ENCODE data around the gene OR1F1.

Gene OR1F1

GRCh38 chr16:3148256-3149192, 39.5 kb upstream of the OR1F1 start:
- Histone ChIP-seq H3K36me3 (ENCODE audit: control insufficient read depth, insufficient read depth, low read length) (no peaks in the 10 kb centered on the region), H2BK120ac (ENCODE audit: low read depth, low read length) (no peak overlapping the region), H3K27me3 (ENCODE audit: insufficient read depth, low read length, poor library complexity) (no peaks in the 10 kb centered on the region), H3K18ac (ENCODE audit: low read length) (no peak overlapping the region), H3K23ac (ENCODE audit: low read length) (no peak overlapping the region), H3K79me2 (ENCODE audit: control insufficient read depth, insufficient read depth, low read length) (no peaks in the 10 kb centered on the region), H3K4me3 (ENCODE audit: low read length) (no peak overlapping the region), H3K79me1 (ENCODE audit: low read length) (no peaks in the 10 kb centered on the region), H2AK5ac (ENCODE audit: low read length) (no peak overlapping the region), H4K5ac (ENCODE audit: low read length) (no peak overlapping the region), H2BK5ac (ENCODE audit: low read length) (no peak overlapping the region), H3K9ac (ENCODE audit: low read length) (peak overlapping the region; percentile 97), H3K4ac (ENCODE audit: low read depth, low read length) (no peak overlapping the region), H3K4me1 (ENCODE audit: control insufficient read depth, low read depth, low read length) (no peaks in the 10 kb centered on the region), H2BK15ac (replicated peaks; ENCODE audit: low read depth) (no peak overlapping the region), H3K56ac (ENCODE audit: low read length) (peak overlapping the region; percentile 98), H4K8ac (ENCODE audit: low read depth, low read length) (no peak overlapping the region), H3K4me2 (ENCODE audit: low read length) (no peak overlapping the region), H3K27ac (ENCODE audit: low read depth, low read length) (no peak overlapping the region)
- no CpG with 5 or more reads among the region's 13 CpGs for WGBS (ENCODE audit: extremely low coverage, insufficient coverage, low lambda C conversion rate)
- DNase-seq = no peak

DNA sequence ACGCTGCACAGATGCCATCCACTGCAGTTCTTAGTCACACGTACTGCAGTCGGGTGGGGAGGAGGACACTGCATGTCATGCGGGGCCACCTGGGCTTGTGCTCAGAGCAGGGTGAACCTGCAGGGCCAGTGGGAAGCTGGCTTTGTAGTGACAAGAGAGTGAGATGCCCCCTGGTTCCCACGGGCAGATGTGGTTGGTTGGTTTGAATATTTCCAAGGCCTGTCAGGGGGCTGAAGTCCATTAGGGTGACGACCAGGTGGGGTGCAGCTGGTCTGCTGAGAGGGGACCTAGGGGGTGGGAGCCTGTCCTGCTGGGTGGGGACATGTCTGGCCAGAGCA, 38.8 kb upstream of the OR1F1 start:
- no peaks in the 10 kb centered on the region for H3K4me1 ChIP-seq (ENCODE audit: control insufficient read depth, low read depth, low read length)
- no peaks in the 10 kb centered on the region for H3K36me3 ChIP-seq (ENCODE audit: control insufficient read depth, insufficient read depth, low read length)
- H3K4me2 ChIP-seq (ENCODE audit: low read length) = no peak overlapping the region
- H2BK5ac ChIP-seq (ENCODE audit: low read length) = no peak overlapping the region
- no peak overlapping the region for H4K8ac ChIP-seq (ENCODE audit: low read depth, low read length)
- H3K4ac ChIP-seq (ENCODE audit: low read depth, low read length) = no peak overlapping the region
- H3K79me2 ChIP-seq (ENCODE audit: control insufficient read depth, insufficient read depth, low read length) = no peaks in the 10 kb centered on the region
- H3K9ac ChIP-seq (ENCODE audit: low read length) = peak overlapping the region; percentile 97
- H2BK120ac ChIP-seq (ENCODE audit: low read depth, low read length) = no peak overlapping the region
- no peak overlapping the region for H3K27ac ChIP-seq (ENCODE audit: low read depth, low read length)
- no CpG with 5 or more reads among the region's 6 CpGs for WGBS (ENCODE audit: extremely low coverage, insufficient coverage, low lambda C conversion rate)
- no peaks in the 10 kb centered on the region for H3K27me3 ChIP-seq (ENCODE audit: insufficient read depth, low read length, poor library complexity)
- H4K5ac ChIP-seq (ENCODE audit: low read length) = no peak overlapping the region
- no peak overlapping the region for H3K4me3 ChIP-seq (ENCODE audit: low read length)
- H2BK15ac ChIP-seq (replicated peaks; ENCODE audit: low read depth) = no peak overlapping the region
- no peaks in the 10 kb centered on the region for H3K79me1 ChIP-seq (ENCODE audit: low read length)
- DNase-seq = no peak
- H2AK5ac ChIP-seq (ENCODE audit: low read length) = no peak overlapping the region
- peak overlapping the region; percentile 98 for H3K56ac ChIP-seq (ENCODE audit: low read length)
- no peak overlapping the region for H3K23ac ChIP-seq (ENCODE audit: low read length)
- no peak overlapping the region for H3K18ac ChIP-seq (ENCODE audit: low read length)

DNA sequence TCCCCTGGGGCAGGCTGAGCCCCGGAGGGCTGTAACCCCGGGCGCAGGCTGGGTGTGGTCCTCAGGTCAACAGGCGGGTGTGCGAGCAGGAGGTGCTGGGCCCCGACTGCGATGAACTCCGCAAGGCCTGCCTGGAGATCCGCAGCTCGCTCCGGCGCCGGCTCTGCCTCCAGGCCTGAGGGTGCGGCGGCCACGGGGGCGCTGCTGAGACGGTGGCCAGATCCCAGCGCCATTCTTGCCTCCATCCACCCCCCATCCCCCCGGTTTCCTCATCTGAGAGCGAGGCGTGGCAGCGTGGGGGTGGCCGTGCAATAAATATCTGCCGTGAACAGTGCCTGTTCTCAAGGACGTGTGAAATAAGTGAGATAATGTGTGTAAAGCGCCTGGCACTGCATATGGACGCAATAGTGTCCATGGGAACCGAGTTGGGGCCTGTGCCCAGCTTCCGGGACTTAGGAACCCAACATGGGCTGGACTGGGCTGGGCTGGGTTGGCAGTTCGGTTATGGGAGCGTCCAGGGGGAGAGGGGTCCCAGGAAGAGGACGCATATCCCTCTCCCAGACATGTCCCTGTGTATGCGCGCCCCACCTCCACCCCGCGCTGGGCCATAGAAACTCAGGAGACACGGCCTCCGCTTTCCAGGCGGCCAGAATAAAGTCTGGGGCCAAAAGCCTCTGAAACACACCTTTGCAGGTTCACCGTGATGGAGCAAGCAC, 38.2 kb upstream of the OR1F1 start:
- Histone ChIP-seq H3K79me2 (ENCODE audit: control insufficient read depth, insufficient read depth, low read length) (no peaks in the 10 kb centered on the region), H2AK5ac (ENCODE audit: low read length) (no peak overlapping the region), H3K4me2 (ENCODE audit: low read length) (peak overlapping the region; percentile 71), H4K8ac (ENCODE audit: low read depth, low read length) (no peak overlapping the region), H2BK15ac (replicated peaks; ENCODE audit: low read depth) (no peak overlapping the region), H3K9ac (ENCODE audit: low read length) (peak overlapping the region; percentile 97), H2BK120ac (ENCODE audit: low read depth, low read length) (no peak overlapping the region), H3K4me3 (ENCODE audit: low read length) (peak overlapping the region; percentile 87), H4K5ac (ENCODE audit: low read length) (no peak overlapping the region), H3K4me1 (ENCODE audit: control insufficient read depth, low read depth, low read length) (no peaks in the 10 kb centered on the region), H3K23ac (ENCODE audit: low read length) (no peak overlapping the region), H3K4ac (ENCODE audit: low read depth, low read length) (peak overlapping the region; percentile 86), H3K27me3 (ENCODE audit: insufficient read depth, low read length, poor library complexity) (no peaks in the 10 kb centered on the region), H3K79me1 (ENCODE audit: low read length) (no peaks in the 10 kb centered on the region), H3K18ac (ENCODE audit: low read length) (peak overlapping the region; percentile 57), H3K36me3 (ENCODE audit: control insufficient read depth, insufficient read depth, low read length) (no peaks in the 10 kb centered on the region), H3K27ac (ENCODE audit: low read depth, low read length) (peak overlapping the region; percentile 62), H2BK5ac (ENCODE audit: low read length) (peak overlapping the region; percentile 77), H3K56ac (ENCODE audit: low read length) (peak overlapping the region; percentile 98)
- peak; percentile 81 for DNase-seq
- WGBS (ENCODE audit: extremely low coverage, insufficient coverage, low lambda C conversion rate) = no CpG with 5 or more reads among the region's 41 CpGs

- Histone ChIP-seq H2BK15ac (replicated peaks; ENCODE audit: low read depth) (no peak overlapping the region), H3K36me3 (ENCODE audit: control insufficient read depth, insufficient read depth, low read length) (no peaks in the 10 kb centered on the region), H3K18ac (ENCODE audit: low read length) (peak overlapping the region; percentile 57), H4K5ac (ENCODE audit: low read length) (no peak overlapping the region), H3K27me3 (ENCODE audit: insufficient read depth, low read length, poor library complexity) (no peaks in the 10 kb centered on the region), H3K4ac (ENCODE audit: low read depth, low read length) (peak overlapping the region; percentile 86), H2AK5ac (ENCODE audit: low read length) (no peak overlapping the region), H3K79me2 (ENCODE audit: control insufficient read depth, insufficient read depth, low read length) (no peaks in the 10 kb centered on the region), H3K9ac (ENCODE audit: low read length) (peak overlapping the region; percentile 97), H3K23ac (ENCODE audit: low read length) (no peak overlapping the region), H2BK120ac (ENCODE audit: low read depth, low read length) (no peak overlapping the region), H3K4me1 (ENCODE audit: control insufficient read depth, low read depth, low read length) (no peaks in the 10 kb centered on the region), H3K4me3 (ENCODE audit: low read length) (peak overlapping the region; percentile 87), H3K27ac (ENCODE audit: low read depth, low read length) (peak overlapping the region; percentile 62), H3K79me1 (ENCODE audit: low read length) (no peaks in the 10 kb centered on the region), H2BK5ac (ENCODE audit: low read length) (peak overlapping the region; percentile 77), H3K56ac (ENCODE audit: low read length) (peak overlapping the region; percentile 98), H4K8ac (ENCODE audit: low read depth, low read length) (no peak overlapping the region), H3K4me2 (ENCODE audit: low read length) (peak overlapping the region; percentile 71)
- DNase-seq = peak; percentile 99
- no CpG with 5 or more reads among the region's 62 CpGs for WGBS (ENCODE audit: extremely low coverage, insufficient coverage, low lambda C conversion rate)
Measured at GRCh38 chr16:3150346-3151218, 37.4 kb upstream of the OR1F1 start.

GRCh38 chr16:3152027-3152276, 36.1 kb upstream of the OR1F1 start:
- Histone ChIP-seq H3K18ac (ENCODE audit: low read length) (no peak overlapping the region), H3K27me3 (ENCODE audit: insufficient read depth, low read length, poor library complexity) (no peaks in the 10 kb centered on the region), H3K79me1 (ENCODE audit: low read length) (no peaks in the 10 kb centered on the region), H3K4me1 (ENCODE audit: control insufficient read depth, low read depth, low read length) (no peaks in the 10 kb centered on the region), H3K4me3 (ENCODE audit: low read length) (no peak overlapping the region), H2BK5ac (ENCODE audit: low read length) (no peak overlapping the region), H3K56ac (ENCODE audit: low read length) (peak overlapping the region; percentile 42), H3K36me3 (ENCODE audit: control insufficient read depth, insufficient read depth, low read length) (no peaks in the 10 kb centered on the region), H3K27ac (ENCODE audit: low read depth, low read length) (no peak overlapping the region), H3K23ac (ENCODE audit: low read length) (no peak overlapping the region), H2BK15ac (replicated peaks; ENCODE audit: low read depth) (no peak overlapping the region), H4K5ac (ENCODE audit: low read length) (no peak overlapping the region), H4K8ac (ENCODE audit: low read depth, low read length) (no peak overlapping the region), H3K79me2 (ENCODE audit: control insufficient read depth, insufficient read depth, low read length) (no peaks in the 10 kb centered on the region), H3K9ac (ENCODE audit: low read length) (peak overlapping the region; percentile 21), H2BK120ac (ENCODE audit: low read depth, low read length) (no peak overlapping the region), H3K4me2 (ENCODE audit: low read length) (peak overlapping the region; percentile 38), H3K4ac (ENCODE audit: low read depth, low read length) (no peak overlapping the region), H2AK5ac (ENCODE audit: low read length) (no peak overlapping the region)
- no peak for DNase-seq
- WGBS (ENCODE audit: extremely low coverage, insufficient coverage, low lambda C conversion rate) = no CpG with 5 or more reads among the region's 15 CpGs
